ENCODE results near the gene PPOX.
A peak's percentile ranks its signal among the peaks of the same experiment; 100 is the strongest.

DNA sequence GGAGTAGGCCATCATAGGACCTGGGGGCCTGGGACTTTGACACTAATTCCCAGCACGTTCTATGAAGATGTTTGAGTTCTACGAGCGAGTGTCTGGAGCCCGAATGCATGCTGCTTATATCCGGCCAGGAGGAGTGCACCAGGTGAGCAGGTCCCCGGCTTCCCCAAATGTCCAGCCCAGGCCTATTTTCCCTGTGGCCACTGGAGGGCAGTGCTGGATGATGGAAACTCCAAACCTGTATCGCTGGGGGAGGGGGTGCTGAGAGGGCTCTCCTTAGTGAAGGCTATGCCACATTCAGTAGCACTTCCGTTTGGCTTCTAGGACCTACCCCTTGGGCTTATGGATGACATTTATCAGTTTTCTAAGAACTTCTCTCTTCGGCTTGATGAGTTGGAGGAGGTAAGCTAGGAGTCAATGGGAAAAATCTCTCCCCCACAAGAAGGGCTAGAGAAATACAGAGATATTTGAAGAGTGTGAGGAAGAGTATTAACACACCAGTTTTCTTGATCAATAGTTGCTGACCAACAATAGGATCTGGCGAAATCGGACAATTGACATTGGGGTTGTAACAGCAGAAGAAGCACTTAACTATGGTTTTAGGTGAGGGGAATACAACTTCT lies 43.7 kb downstream of the PPOX start:
- TF ChIP-seq, protein P1, sequence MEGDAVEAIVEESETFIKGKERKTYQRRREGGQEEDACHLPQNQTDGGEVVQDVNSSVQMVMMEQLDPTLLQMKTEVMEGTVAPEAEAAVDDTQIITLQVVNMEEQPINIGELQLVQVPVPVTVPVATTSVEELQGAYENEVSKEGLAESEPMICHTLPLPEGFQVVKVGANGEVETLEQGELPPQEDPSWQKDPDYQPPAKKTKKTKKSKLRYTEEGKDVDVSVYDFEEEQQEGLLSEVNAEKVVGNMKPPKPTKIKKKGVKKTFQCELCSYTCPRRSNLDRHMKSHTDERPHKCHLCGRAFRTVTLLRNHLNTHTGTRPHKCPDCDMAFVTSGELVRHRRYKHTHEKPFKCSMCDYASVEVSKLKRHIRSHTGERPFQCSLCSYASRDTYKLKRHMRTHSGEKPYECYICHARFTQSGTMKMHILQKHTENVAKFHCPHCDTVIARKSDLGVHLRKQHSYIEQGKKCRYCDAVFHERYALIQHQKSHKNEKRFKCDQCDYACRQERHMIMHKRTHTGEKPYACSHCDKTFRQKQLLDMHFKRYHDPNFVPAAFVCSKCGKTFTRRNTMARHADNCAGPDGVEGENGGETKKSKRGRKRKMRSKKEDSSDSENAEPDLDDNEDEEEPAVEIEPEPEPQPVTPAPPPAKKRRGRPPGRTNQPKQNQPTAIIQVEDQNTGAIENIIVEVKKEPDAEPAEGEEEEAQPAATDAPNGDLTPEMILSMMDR (IDR thresholded peaks at IDR 0.05): peak; percentile 63 to 91 (median 76)
- TF ChIP-seq POLR2A (IDR thresholded peaks at IDR 0.05) (no peak), POLR2AphosphoS5 (IDR thresholded peaks at IDR 0.05) (peak; percentile 33)

Data from prostate gland (tissue), 2 donors.